Pons (tissue), 1 donor: ENCODE results near the gene MOV10.
A peak's percentile ranks its signal among the peaks of the same experiment; 100 is the strongest.

Experiments
- DNase-seq: peaks from one replicate; pipeline ENCODE4 v3.0.0-alpha.2; 2016; ENCODE audit warnings: low spot score

Gene MOV10

DNA sequence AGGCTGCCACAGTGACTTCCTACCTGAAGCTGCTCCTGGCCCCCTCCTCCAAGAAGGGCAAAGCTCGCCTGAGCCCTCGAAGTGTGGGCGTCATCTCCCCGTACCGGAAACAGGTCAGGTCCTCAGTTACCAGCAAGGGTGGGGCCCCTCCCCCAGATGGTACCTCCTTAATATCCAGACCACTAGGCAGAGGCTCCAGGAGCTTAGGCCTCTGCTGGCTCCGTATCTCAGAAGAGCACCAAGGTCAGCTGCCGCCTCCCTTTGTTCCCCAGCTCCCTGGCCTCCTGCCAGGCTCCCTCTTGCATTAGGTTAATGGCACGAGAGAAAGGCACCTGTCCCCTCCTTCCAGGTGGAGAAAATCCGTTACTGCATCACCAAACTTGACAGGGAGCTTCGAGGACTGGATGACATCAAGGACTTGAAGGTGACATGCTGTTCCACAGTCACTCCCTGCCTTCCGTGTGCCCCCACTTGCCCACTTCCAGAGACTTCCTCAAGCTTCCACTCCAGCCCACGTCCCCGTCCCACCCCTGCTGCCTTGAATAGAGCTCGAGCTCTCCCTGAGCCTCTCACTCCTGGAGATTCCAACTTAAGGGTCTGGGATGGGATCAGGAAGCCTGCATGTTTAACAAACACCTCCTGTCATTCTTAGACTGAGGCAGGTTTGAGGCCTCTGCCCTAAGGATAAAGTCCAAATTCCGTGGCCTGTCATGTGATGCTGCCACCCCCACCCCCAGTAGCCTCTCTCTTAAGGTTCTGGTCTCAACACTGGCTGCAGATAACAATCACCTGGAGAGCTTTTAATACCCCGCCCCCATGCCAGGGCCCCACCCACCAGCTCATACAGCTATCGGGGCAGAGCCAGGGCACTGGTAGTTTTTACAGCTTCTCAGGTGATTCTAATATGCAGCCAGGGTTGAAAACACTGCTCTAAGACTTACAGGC lies 24.2 kb downstream of the MOV10 start:
- DNase-seq = no peak

DNA sequence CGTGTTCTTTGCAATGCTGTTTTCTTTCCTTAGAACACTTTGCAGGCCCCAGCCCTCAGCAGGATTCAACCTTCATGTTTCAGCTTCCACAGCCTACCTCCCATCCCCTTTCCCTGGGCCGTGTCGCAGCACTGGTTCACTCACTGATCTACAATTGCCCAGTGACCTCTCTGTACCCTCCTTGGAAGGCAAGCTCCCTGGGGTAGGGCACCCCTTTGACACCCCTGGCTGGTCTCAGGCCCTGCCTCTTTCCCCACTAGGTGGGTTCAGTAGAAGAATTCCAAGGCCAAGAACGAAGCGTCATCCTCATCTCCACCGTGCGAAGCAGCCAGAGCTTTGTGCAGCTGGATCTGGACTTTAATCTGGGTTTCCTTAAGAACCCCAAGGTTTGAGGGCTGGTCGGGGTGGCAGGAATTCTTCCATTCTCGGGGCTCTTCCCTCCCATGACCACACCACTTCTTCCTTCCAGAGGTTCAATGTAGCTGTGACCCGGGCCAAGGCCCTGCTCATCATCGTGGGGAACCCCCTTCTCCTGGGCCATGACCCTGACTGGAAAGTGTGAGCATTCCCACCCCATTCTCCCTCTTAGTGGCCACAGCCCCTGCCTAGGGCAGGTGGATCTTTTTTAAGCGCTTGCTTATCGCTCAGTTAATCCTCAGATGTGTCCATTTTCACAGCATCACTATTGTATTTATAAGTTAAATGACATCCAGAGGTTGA lies 25.1 kb downstream of the MOV10 start:
- DNase-seq = no peak

DNA sequence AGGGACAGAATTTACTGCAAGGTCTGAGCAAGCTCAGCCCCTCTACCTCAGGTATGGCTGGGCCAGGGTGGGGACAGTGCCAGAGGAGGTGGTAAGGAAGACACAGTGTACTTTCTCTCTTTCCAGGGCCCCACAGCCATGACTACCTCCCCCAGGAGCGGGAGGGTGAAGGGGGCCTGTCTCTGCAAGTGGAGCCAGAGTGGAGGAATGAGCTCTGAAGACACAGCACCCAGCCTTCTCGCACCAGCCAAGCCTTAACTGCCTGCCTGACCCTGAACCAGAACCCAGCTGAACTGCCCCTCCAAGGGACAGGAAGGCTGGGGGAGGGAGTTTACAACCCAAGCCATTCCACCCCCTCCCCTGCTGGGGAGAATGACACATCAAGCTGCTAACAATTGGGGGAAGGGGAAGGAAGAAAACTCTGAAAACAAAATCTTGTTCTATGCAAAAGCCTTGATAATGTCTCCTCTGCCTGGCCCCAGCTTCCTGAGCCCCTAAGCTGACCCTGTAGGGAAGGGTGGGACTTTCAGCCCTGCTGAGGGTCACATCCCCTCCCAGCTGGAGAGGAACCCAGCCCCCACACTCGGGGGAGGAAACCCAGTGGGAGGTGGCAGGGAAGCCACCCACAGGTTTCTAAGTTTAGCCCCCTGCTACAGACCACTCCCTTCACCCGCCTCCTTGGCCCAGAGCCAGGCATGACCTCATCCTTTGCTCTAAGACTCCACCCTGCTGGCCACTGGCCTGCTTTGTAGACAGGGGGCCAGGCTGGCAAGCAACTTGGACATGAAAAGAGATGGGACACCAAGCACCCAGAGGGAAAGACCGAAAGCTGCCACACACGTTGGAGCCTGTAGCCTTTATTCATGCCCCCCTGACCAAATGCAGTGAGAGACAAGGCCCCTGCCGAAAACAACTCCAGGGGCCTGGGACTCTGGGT lies 26.1 kb downstream of the MOV10 start:
- peak; percentile 96 for DNase-seq

DNA sequence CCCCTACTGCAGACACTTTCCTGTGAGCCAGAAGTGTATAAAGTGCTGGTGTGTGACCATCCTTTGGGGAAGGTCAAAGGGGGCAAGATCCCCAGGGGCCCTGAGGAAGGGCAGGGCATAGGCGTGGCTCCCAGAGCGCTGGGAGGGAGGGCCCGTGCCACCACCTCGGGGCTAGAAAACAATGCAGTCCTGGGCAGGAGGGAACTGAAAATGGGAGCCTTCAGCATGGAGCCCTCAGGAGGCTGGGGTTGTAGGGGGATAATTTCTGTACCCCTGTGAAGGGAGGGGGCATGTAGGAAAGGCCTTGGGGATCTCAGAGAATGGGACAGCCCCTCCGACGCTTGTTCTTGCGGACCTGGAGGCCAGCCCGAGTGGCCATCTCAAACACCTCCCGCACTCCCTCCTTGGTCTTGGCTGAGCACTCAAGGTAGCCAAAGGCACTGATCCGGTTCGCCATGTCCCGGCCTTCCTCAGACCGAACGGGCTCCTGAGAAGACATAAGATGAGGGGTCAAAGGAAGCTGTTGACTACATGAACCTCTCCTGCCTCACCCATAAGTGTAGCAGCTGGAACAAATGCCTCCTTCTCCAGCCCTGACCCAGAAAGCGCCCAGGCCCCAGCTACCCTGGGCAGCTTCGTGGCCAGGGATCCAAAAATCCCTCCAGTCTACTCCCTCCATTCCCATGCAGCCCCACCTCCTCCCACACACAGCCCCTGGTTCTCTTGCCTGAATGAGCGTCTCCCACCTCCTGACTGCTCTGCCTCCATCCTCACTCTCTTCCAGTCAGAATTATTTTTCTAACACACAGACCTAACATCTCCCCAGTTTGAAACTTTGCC lies 27.0 kb downstream of the MOV10 start:
- DNase-seq = no peak

DNA sequence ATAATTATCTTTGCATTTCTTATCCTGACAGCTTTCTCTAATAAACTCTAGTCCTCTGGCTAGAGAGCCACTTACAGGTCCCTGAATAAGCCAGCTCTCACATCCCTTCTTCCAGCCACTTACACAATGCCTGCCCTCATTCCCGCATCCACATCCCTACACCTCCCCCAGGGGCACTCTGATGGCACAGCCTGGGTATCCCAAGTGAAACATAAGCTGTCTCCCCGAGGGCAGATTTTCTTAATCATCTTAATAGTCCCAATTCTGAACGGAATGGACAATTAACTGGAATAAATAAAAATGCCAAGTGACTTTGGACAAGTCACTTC lies 27.6 kb downstream of the MOV10 start:
- no peak for DNase-seq

DNA sequence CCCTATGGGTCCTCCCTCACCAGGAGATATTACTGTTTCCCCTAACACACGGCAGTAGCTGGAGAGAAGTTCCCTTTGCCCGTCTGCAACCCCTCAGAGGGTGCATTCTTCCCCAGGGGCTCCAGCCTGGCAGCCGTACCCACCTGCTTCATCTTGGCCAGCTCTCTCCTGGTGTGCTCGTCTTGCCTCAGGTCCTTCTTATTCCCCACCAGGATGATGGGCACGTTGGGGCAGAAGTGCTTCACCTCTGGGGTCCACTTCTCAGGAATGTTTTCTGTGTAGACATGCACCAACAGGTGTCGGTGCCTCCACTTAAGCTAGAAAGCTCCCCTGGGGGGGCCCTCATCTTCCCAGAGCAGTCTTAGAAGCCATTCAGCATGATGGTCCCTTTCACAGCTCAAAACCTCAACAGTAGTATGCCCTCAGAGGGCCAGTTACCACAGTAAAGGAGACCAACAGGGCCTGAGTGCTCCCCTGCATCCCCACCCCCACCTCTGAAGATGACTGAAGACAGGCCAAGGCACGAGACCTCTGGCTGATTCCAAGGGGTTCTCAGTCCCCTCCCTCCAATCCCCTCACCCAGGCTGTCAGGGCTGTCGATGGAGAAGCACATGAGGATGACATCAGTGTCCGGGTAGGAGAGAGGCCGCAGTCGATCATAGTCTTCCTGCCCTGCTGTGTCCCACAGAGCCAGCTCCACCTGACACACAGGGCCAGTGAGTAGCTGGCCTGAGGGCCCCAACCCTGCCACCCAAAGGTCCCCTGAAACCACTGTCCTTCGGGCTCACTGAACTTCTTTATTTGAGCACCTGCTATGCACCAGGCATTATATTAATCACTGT lies 28.2 kb downstream of the MOV10 start:
- no peak for DNase-seq

DNA sequence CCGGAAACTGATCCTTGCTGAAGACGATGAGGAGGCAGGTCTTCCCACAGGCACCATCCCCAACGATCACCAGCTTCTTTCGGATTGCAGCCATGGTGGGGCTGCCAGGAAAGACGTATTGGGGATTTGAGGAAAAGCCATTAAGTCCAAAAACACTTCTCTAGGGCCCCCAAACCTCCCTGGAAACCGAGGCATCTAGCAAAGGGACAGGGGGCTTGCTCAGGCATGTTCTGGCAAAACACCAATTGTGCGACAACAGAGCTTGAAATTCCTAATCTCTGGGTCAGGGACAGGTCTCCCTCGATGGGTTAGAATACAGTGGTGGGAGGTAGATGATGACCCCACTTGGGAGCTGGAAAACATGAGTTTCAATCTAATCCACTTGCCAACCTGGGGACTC lies 29.2 kb downstream of the MOV10 start:
- DNase-seq = no peak

DNA sequence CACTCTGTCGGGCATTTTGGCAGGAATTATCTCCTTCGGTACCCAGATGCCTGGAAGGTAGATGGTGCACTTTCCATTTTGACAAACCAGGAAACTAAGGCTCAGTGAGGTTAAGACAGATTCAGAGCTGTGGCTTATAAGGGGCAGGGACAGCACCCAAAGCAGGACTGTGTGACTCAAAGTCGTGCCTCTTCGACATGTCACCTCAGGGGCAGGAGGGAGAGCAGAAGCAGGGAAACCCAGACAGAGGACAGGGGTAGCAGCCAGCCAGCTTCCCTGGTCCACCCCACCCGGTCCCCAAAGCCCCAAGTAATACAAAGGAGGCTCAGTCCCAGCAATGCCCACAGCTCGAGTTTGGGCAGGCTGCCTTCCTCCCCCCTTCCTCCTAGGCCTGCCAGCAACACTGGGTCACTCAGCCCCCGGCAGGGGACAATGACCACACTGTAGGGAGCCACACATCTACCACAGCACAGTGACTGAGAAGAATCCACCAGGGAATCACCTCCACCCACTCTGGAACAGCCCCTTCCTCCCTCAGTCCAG lies 30.0 kb downstream of the MOV10 start:
- peak; percentile 95 for DNase-seq

DNA sequence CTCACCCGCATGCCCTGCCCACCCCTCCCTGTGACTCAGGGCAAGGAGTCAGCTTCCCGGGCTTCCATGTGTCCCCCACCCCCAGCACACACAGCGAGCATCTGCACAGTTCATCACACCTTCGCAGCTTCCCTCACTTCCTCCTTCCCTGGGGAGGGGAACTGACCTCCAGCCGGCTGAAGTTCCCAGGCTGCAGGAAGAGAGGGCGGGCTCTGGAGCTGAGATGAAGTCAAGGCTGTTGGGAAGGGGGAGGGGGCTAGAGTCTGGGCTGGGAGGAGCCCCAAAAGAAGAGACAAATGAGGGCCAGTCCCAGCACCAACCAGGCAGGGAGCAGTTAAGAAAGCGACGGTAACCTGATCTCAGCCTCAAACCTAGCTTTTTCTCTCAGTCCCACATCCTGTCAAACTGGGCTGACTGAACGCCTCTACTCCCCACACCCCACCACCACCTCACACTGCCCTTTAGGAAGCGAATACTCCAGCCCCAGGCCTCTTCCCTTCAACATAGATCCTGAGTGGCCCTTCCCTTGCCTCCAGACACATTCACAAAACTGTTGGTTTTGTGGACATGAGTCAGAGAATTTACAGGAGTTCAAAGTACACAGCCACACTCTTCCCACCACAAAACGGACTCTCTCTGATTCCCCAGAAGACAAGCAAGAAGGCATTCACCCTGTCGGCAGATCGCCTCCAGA lies 30.6 kb downstream of the MOV10 start:
- no peak for DNase-seq

DNA sequence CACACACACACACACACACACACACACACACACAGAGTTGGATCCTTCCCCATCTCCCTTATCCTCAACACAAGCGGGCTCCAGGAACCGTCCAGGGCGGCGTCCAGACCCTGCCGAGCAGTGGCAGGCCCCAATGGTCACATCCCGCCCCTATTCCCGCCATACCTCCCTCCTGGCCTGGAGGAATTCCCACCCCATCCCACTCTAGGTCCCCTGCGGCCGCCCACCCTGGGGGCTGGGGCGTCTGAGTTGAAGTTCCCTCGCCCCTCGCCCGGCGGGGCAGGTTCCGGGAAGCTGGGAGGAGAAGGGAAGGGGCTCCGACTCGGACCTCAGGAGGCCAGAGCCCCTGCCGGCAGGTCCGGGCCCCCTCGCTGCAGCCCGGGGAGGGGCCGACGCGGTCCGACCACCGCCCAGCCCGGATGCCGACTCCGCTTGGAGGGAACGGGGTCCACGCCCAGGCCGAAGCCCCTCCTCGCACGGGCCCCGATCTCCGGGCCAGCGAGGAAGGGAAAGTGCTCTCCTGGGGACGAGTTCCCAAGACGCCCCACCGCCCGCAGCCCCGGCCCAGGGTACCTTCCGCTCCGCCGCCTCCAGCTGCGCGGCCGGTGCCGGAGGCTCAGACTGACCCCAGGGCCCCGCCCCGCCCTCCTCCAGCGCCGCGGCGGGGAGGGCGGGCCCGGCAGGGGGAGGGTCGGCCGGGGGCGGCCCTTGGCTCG lies 32.2 kb downstream of the MOV10 start, which contains the start of gene RHOC:
Gene RHOC, minus strand, starts transcription at position 623 of the 716 bp plus-strand sequence. CDS start 3,328 bp downstream, outside the sequence.
- DNase-seq = peak; percentile 31

DNA sequence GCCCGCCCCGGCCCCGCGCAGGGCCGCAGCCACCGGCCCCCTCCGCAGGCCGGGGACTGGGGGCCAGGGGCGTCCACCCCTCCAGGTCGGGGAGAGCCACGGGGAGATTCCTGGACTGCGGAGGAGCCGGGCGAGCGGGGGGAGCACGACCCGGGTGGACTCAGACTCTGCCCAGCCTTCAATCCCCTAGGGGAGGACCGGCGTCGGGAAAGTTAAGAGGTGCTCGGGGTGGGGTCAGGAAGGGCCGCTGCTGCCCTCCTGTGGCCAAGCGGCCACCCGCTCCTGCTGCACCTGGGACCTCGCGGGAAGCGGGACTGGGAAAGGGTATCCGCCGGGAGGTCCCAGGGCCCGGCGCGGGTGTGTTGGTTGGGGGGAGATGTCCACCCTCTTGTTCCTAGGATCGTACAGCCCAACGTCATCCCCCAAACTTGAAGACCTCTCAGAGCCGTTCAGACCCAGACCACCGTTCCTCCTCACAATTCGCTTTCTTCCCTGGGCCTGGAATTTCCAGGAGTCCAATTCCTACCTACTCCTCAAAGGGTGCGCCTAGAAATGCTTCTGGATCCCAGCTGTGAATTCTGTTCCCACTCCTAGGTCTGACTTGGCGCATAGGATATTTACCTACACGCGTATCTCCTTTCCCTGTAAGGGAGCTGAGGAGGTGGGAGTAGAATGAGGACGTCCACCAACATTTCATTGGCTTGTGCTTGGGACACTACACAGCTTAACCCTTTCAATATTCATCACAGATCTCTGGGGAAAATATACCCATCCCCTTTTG lies 33.0 kb downstream of the MOV10 start:
- DNase-seq = peak; percentile 75

DNA sequence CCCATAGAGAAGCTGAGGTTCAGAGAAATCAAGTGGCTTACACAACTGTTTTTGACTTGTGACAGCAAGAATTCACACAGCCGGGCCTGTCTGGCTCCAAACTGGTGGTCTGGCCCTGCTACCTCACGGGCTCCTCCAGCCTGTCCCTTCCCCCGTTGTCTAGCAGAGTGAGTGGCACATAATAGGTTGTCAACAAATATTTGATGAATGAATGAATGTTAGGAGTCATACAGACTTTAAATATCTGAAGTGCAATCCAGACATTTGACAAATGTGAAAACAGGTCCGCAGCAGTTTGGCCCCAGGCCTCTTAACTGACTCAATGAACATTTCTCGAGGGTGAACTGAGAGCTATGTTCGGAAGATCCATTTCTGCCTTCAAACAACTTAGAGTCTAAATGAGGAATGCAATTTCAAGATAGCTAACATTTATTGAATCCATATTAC lies 33.6 kb downstream of the MOV10 start:
- no peak for DNase-seq

DNA sequence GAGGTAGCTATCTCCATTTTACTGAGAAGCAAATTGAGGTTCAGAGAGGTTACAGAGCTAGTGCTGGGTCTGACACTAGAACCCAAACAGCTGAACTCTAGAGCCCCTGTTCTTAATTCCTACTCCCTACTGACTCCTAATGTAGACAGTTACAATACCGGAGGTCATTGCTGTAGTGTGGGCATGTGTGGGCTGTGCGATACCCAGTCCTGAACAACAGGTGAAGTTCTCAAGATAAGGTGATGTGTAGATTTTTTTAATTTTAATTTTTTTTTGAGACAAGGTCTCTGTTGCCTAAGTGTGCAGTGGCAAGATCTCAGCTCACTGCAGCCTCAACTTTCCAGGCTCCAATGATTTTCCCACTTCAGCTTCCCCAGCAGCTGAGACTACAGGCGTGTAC lies 34.0 kb downstream of the MOV10 start:
- DNase-seq = no peak

DNA sequence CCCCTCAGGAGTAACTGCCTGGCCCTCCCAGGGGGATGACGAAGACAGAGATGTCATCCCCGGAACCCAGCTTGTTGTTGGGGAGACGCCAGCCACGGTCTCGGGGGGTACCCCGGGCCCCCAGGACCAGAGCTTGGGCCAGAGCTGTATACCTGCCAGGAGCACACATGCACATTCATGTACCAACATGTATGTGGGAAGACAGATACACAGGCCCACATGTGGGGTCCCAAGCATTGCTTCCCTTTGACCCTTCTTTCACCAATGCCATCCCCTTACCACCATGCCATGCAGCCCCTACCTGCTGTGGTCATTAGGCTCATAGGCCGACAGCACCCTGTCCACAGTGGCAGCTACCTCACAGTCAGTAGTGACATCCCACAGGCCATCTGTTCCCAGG lies 35.7 kb downstream of the MOV10 start:
- DNase-seq = no peak

DNA sequence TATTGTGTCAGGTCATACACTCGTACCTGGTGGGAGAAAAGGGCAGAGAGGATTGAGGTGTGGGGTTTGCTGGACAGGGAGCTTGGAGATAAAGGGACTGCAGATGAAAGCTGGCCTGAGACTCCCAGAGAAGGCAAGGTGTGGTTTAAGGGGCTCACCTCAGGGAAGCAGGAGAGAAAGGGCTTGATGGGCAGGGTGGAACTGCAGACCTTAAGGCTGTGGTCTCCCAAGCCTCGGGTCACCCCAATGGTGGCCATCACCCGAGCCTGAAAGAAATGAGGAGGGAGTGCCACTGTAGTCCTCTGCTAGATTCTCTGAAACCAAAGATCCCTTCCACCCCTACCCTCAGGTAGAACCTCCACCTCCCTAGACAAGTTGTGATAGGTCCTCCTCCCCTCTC lies 36.1 kb downstream of the MOV10 start:
- no peak for DNase-seq

DNA sequence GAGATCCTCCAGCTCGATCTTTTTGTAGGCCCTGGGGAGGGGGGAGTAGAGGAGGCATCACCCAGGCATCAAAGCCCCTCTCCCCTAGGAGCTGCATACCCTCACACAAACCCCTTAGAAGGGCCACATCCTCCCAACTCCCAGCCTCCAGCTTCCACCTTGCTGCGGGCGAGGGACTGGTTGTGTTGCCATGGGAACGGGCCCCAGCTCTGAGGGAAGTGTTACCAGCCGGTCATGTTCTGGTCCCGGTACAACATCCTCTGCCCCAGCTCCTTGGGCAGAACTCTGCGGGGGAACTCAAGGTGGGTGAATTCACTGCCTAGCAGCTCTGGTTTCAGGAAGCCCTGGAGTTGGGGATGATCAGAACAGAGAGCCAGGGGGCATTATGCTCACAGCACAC lies 36.6 kb downstream of the MOV10 start:
- DNase-seq = no peak

DNA sequence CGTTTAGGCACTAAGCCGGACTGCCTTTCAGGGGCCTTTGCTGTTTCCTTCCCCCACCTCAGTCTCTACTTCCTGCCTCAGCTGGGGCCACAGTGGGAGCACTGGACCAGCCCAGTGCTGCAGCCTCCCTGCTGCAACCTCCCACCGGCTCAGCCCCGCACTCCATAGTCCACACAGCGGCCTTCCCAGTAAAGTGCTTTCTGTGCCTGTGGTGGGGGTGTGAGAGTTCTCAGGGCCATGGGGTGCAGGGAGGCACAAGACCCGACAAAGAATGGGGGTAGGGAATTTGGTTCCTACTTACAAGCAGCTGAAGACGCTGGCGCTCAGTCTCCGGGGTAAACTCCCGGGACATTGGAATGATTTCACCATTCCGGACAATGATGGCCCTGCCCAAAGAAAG lies 37.2 kb downstream of the MOV10 start:
- DNase-seq = no peak

DNA sequence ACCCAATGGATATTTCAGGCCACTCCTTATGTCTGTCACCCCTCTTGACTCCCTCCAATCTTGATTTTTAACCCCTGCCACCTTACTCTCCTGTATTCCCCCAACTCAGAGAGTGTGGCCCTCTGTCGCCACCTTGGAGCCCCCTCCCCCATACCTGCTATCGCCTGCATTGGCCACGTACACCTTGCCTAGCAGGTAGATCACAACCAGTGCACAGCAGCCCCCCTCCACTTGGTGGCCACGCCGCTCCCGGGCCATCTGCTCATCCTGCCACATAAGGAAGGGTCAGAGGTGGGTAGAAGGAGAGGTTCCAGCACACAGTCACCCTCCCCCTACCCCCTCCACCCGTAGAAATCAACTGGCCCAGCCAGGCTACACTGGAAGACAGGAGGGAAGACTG lies 37.7 kb downstream of the MOV10 start:
- DNase-seq = no peak
